ENCODE results near the gene OTOP3.

- TF ChIP-seq POLR2A (IDR thresholded peaks at IDR 0.05) (no peak), CTCF (IDR thresholded peaks at IDR 0.05 in 8 of 11, conservative IDR thresholded peaks at IDR 0.05 in 3 of 11) (no peak), POLR2AphosphoS5 (IDR thresholded peaks at IDR 0.05) (no peak)
Measured at GRCh38 chr17:74901353-74902135, 34.2 kb upstream of the OTOP3 start.
